GM12874 (cell line): ENCODE data around the gene MAP4K4.

ENCODE experiments used
- TF ChIP-seq, protein P1 (sequence below): IDR thresholded peaks from 2 replicates; pipeline ENCODE4 v1.5.1; 2011; ENCODE audit warnings: low read depth, mild to moderate bottlenecking, control low read depth, low read length, moderate library complexity; ENCODE audit not compliant: insufficient read depth

Gene MAP4K4

GRCh38 chr2:101793277-101793969, 95.9 kb downstream of the MAP4K4 start:
- TF ChIP-seq, protein P1, sequence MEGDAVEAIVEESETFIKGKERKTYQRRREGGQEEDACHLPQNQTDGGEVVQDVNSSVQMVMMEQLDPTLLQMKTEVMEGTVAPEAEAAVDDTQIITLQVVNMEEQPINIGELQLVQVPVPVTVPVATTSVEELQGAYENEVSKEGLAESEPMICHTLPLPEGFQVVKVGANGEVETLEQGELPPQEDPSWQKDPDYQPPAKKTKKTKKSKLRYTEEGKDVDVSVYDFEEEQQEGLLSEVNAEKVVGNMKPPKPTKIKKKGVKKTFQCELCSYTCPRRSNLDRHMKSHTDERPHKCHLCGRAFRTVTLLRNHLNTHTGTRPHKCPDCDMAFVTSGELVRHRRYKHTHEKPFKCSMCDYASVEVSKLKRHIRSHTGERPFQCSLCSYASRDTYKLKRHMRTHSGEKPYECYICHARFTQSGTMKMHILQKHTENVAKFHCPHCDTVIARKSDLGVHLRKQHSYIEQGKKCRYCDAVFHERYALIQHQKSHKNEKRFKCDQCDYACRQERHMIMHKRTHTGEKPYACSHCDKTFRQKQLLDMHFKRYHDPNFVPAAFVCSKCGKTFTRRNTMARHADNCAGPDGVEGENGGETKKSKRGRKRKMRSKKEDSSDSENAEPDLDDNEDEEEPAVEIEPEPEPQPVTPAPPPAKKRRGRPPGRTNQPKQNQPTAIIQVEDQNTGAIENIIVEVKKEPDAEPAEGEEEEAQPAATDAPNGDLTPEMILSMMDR, result no peak

DNA sequence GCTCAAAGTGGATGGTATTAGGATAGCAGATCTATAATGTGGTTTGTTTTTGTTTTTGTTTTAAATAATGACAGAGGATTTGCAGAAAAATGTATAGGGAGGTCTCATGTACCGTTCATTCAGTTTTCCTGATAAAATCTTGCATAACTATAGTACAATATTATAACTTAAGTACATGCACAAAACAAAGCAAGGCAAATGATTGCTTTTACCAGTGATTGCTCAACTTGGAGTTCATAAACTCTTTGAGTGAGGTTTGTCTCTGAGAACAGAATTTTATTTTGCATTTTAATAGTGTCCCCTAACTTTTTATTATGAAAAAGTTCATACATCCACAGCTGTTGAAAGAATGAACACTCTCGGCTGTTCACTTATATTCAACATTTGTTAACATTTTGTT, 96.6 kb downstream of the MAP4K4 start:
- TF ChIP-seq, protein P1, result no peak

GRCh38 chr2:101795033-101795432, 97.5 kb downstream of the MAP4K4 start:
- TF ChIP-seq, protein P1, result no peak

DNA sequence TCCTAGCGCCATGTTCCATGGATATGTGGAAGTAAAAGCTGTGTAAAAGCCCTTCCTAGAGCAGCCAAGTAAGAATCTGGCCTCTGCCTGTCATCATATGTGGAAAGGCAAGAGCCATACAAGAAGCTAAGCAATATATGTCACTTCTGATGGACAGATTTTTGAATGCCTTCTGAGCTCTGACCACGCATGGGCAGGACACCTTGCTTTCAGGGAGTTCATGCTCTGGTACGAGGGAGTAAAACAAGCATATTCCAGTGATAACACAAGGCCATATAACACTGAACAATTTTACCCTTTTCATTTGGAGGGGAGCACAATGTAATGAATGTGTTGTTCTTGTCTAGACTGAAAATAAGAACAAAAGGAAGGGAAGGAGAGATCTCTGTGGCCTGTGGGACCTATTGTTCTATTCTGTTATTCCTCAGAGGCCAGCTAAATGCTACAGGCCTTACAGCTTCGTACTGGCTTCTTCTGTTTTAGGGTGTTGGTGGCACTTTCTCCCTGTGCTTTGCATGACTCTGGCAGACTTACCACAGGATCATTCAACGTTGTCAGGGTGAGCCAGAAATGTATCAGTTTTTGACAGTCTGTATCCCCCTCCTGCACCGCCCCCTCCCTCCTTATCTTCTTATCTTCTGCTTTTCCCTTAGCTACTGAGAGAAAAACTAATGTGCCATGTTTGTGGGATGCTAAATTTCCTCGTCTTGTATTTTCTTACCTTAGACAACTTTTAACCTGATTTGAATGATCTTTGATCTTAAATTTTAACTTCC, 99.5 kb downstream of the MAP4K4 start:
- TF ChIP-seq, protein P1, result no peak

GRCh38 chr2:101801496-101801895, 104.0 kb downstream of the MAP4K4 start:
- TF ChIP-seq, protein P1, result no peak

DNA sequence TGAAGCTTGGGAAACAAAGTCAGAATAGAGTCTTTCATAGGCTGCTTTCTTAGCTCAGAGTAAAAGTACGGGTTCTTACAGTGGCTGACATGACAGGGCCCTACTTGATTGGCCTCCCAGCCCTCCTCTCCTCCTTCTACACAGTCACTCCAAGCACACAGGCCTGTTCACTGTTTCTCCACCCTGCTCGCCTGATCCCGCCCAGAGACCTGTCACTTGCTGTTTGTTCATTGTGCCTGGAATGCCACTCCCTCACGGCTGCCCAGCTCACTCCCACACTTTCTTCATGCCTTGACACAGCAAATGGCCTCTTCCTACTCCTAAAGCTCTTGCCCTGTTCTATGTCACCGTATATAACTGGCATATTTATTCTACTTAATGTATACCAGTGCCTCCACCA, 104.8 kb downstream of the MAP4K4 start:
- TF ChIP-seq, protein P1, result no peak

GRCh38 chr2:101803128-101803527, 105.6 kb downstream of the MAP4K4 start:
- TF ChIP-seq, protein P1, result no peak
